PC-3 (cell line): ENCODE data around the gene C19orf12. TPM values are rescaled to one million over a fixed set of nuclear protein-coding genes. Genes with fewer than 3 reads are reported as not detected.

ENCODE experiments used
- ATAC-seq: fragments of 200-7000 bp; cut with Tn5 transposase; 2 replicates; pipeline ENCODE4 v1.9.1; 2020; ENCODE audit warnings: mild to moderate bottlenecking, moderate library complexity
- BruUV-seq: library from RNA; stranded (reverse); fragments of 400-500 nt; replicated peaks from 2 replicates; lab custom pipeline; 2021; lab: Mats Ljungman, UMichigan
- CTCF ChIA-PET: fragments of 300-600 bp; sonication (Branson Sonifier 250); formaldehyde crosslinking; loops from one replicate; lab custom pipeline; 2022; ENCODE audit warnings: antibody characterized with exemption; lab: Charles Lee
- POLR2A ChIA-PET: fragments of 300-600 bp; sonication (Branson Sonifier 250); formaldehyde crosslinking; loops from one replicate; lab custom pipeline; 2022; ENCODE audit warnings: antibody characterized with exemption; ENCODE audit not compliant: unreplicated experiment; lab: Charles Lee
- DNase-seq: peaks from one replicate; pipeline ENCODE4 v3.0.0-alpha.2; 2015
- H2AFZ ChIP-seq: fragments of 300-600 bp; sonication (generic); 2 replicates; pipeline ENCODE4 v1.6.0; 2016; ENCODE audit warnings: antibody characterized with exemption, low read length
- H3F3A ChIP-seq: fragments of 300-600 bp; sonication (generic); one replicate; pipeline ENCODE4 v1.6.0; 2017; ENCODE audit warnings: antibody characterized with exemption, low read length, control low read depth, mild to moderate bottlenecking; ENCODE audit not compliant: unreplicated experiment
- H3K27ac ChIP-seq: fragments of 300-600 bp; sonication (generic); 2 replicates; pipeline ENCODE4 v1.5.1; 2016; ENCODE audit warnings: mild to moderate bottlenecking, low read length
- H3K27me3 ChIP-seq: fragments of 300-600 bp; sonication (generic); 2 replicates; pipeline ENCODE4 v1.6.1; 2016; ENCODE audit warnings: low read length, mixed read lengths
- H3K36me3 ChIP-seq: fragments of 300-600 bp; sonication (generic); 2 replicates; pipeline ENCODE4 v1.6.1; 2016; ENCODE audit warnings: low read depth, mixed run types, low read length, mixed read lengths
- H3K4me1 ChIP-seq: fragments of 300-600 bp; sonication (generic); 2 replicates; pipeline ENCODE4 v1.5.1; 2016; ENCODE audit warnings: low read length; ENCODE audit not compliant: insufficient read depth
- H3K4me2 ChIP-seq: fragments of 300-600 bp; sonication (generic); 2 replicates; pipeline ENCODE4 v1.6.0; 2016; ENCODE audit warnings: low read length
- H3K4me3 ChIP-seq: fragments of 300-600 bp; sonication (generic); 2 replicates; pipeline ENCODE4 v1.5.1; 2016; ENCODE audit warnings: mild to moderate bottlenecking, low read length, mixed read lengths
- H3K79me2 ChIP-seq: fragments of 300-600 bp; sonication (generic); 2 replicates; pipeline ENCODE4 v1.6.1; 2017; ENCODE audit warnings: low read length, mixed read lengths
- H3K9ac ChIP-seq: fragments of 300-600 bp; sonication (generic); 2 replicates; pipeline ENCODE4 v1.6.0; 2016; ENCODE audit warnings: mild to moderate bottlenecking, low read length
- H3K9me2 ChIP-seq: fragments of 300-600 bp; sonication (generic); replicated peaks from 2 replicates; pipeline ENCODE4 v1.6.1; 2016; ENCODE audit warnings: mixed run types, low read length, mixed read lengths
- H3K9me3 ChIP-seq: fragments of 300-600 bp; sonication (generic); 2 replicates; pipeline ENCODE4 v1.6.1; 2016; ENCODE audit warnings: low read length, mixed read lengths
- H4K20me1 ChIP-seq: fragments of 300-600 bp; sonication (generic); 2 replicates; pipeline ENCODE4 v1.6.1; 2016; ENCODE audit warnings: low read length, mixed read lengths
- CTCF ChIP-seq: fragments of 300-600 bp; sonication (generic); conservative IDR thresholded peaks from 2 replicates; pipeline ENCODE4 v1.5.1; 2017; ENCODE audit warnings: antibody characterized with exemption, low read depth, mild to moderate bottlenecking, low read length
- EZH2 ChIP-seq: fragments of 300-600 bp; sonication (generic); IDR thresholded peaks from one replicate; pipeline ENCODE4 v1.6.1; 2017; ENCODE audit warnings: antibody characterized with exemption, mild to moderate bottlenecking, low read length; ENCODE audit not compliant: unreplicated experiment
- EZH2phosphoT487 ChIP-seq: fragments of 300-600 bp; sonication (generic); IDR thresholded peaks from 2 replicates; pipeline ENCODE4 v1.6.1; 2018; ENCODE audit warnings: mild to moderate bottlenecking, antibody characterized with exemption, low read length, borderline replicate concordance
- intact Hi-C: fragments of 100-400 bp; cut with micrococcal nuclease; formaldehyde crosslinking; loops from 2 replicates; pipeline ENCODE4 v1.9.0; 2023
- total RNA-seq: library from RNA; depleted of rRNA; stranded (reverse); fragments of >200 nt; gene quantifications from 2 replicates; pipeline ENCODE4 v1.2.3, GENCODE V29; 2014

C19orf12 gene
- total RNA-seq, 1 experiment from 2014 or later = 11.8 TPM

GRCh38 chr19:29694161-29694560 lies 20.9 kb downstream of the C19orf12 start:
- no peaks in the 10 kb centered on the region for H3K79me2 ChIP-seq
- H3K4me1 ChIP-seq = no peaks in the 10 kb centered on the region
- no peaks in the 10 kb centered on the region for H3F3A ChIP-seq
- BruUV-seq = no TSS peak
- no peak overlapping the region for H3K4me3 ChIP-seq
- ChIA-PET POLR2A (interaction anchor here (0.6 to 0.7 kb wide), 2 partner anchors 21 to 88 kb away, joined by 3 to 4 read pairs; partner anchors contain the start of genes C19orf12 and POP4), CTCF (no interaction called here)
- H4K20me1 ChIP-seq = no peaks in the 10 kb centered on the region
- ATAC-seq (no peak), DNase-seq (no peak)
- H3K27me3 ChIP-seq = no peaks in the 10 kb centered on the region
- TF ChIP-seq CTCF (no peak), EZH2phosphoT487 (no peak), EZH2 (no peak)
- no peak overlapping the region for H3K9ac ChIP-seq
- H3K4me2 ChIP-seq = no peak overlapping the region
- H3K9me2 ChIP-seq = no peaks in the 10 kb centered on the region
- no peaks in the 10 kb centered on the region for H3K36me3 ChIP-seq
- no peak overlapping the region for H2AFZ ChIP-seq
- intact Hi-C loops = loop anchor here (1.0 to 10.0 kb wide), 2 partner anchors 22 to 229 kb away; no protein-coding TSS in a partner anchor
- no peaks in the 10 kb centered on the region for H3K9me3 ChIP-seq
- no peak overlapping the region for H3K27ac ChIP-seq

GRCh38 chr19:29690842-29691241 lies 24.2 kb downstream of the C19orf12 start:
- peak; percentile 65 for TF ChIP-seq CTCF
- TF ChIP-seq EZH2phosphoT487 = no peak
- no peaks in the 10 kb centered on the region for H4K20me1 ChIP-seq
- H3K36me3 ChIP-seq = no peaks in the 10 kb centered on the region
- H3K4me1 ChIP-seq = peaks cover 7% of the 10 kb centered on the region; the same call in 1 of the 2 replicates
- H3K27ac ChIP-seq = no peak overlapping the region
- no peaks in the 10 kb centered on the region for H3K9me3 ChIP-seq
- H3F3A ChIP-seq = no peaks in the 10 kb centered on the region
- no peak overlapping the region for H3K9ac ChIP-seq
- no peak overlapping the region for H3K4me2 ChIP-seq
- H3K79me2 ChIP-seq = no peaks in the 10 kb centered on the region
- BruUV-seq = no TSS peak
- intact Hi-C loops = loop anchor here (1.0 to 10.0 kb wide), 2 partner anchors 81 to 226 kb away; no protein-coding TSS in a partner anchor
- peak overlapping the region; percentile 61; the same call in 1 of the 2 replicates for H2AFZ ChIP-seq
- no peak overlapping the region for H3K4me3 ChIP-seq
- H3K27me3 ChIP-seq = no peaks in the 10 kb centered on the region
- peak; percentile 69 for DNase-seq
- no peaks in the 10 kb centered on the region for H3K9me2 ChIP-seq
- POLR2A ChIA-PET = no interaction called here
- peak; percentile 37 for ATAC-seq
- CTCF ChIA-PET = no interaction called here

GRCh38 chr19:29687897-29688728 lies 26.9 kb downstream of the C19orf12 start:
- Histone ChIP-seq H2AFZ (no peak overlapping the region), H3K9ac (no peak overlapping the region), H3F3A (no peaks in the 10 kb centered on the region), H3K27ac (no peak overlapping the region), H3K4me1 (peaks cover 14% of the 10 kb centered on the region; the same call in 1 of the 2 replicates), H3K4me3 (no peak overlapping the region), H3K9me3 (no peaks in the 10 kb centered on the region), H4K20me1 (no peaks in the 10 kb centered on the region), H3K4me2 (no peak overlapping the region), H3K27me3 (no peaks in the 10 kb centered on the region), H3K79me2 (no peaks in the 10 kb centered on the region), H3K36me3 (no peaks in the 10 kb centered on the region), H3K9me2 (no peaks in the 10 kb centered on the region)
- no peak; the same call in 1 of the 2 replicates for ATAC-seq
- ChIA-PET POLR2A (no interaction called here), CTCF (no interaction called here)
- BruUV-seq = no TSS peak
- no peak for TF ChIP-seq CTCF
- DNase-seq = peak; percentile 31
- intact Hi-C loops = no loop called here
